Smooth muscle cell (in vitro differentiated cells): Measurements from ENCODE around the gene IFITM5. TPM values are rescaled to one million over a fixed set of nuclear protein-coding genes. Genes with fewer than 3 reads are reported as not detected.
A peak's percentile ranks its signal among the peaks of the same experiment; 100 is the strongest.
"Not testable (repeated sequence)": the region's sequence is repeated elsewhere in the genome, so short reads cannot be mapped to it uniquely, and the experiment has no call there.

Source experiments
- DNase-seq: peaks from one replicate; lab custom pipeline; 2025; ENCODE audit not compliant: unreplicated experiment; lab: John Stamatoyannopoulos, UW
- H2AFZ ChIP-seq: fragments of 200-600 bp; sonication (generic); 2 replicates; pipeline ENCODE4 v1.6.0; 2016; ENCODE audit warnings: antibody characterized with exemption, low read depth, mild to moderate bottlenecking
- H3F3A ChIP-seq: fragments of 200-600 bp; sonication (generic); 2 replicates; pipeline ENCODE4 v1.6.0; 2017; ENCODE audit warnings: antibody characterized with exemption, low read depth
- H3K27ac ChIP-seq: fragments of 200-600 bp; sonication (generic); 2 replicates; pipeline ENCODE4 v1.5.1; 2016; ENCODE audit warnings: low read depth, mild to moderate bottlenecking
- H3K27me3 ChIP-seq: fragments of 200-600 bp; sonication (generic); 2 replicates; pipeline ENCODE4 v1.6.1; 2016; ENCODE audit warnings: low read depth, mild to moderate bottlenecking
- H3K36me3 ChIP-seq: fragments of 200-600 bp; sonication (generic); 2 replicates; pipeline ENCODE4 v1.5.1; 2016; ENCODE audit warnings: low read depth
- H3K4me1 ChIP-seq: fragments of 200-600 bp; sonication (generic); 2 replicates; pipeline ENCODE4 v1.5.1; 2016; ENCODE audit warnings: low read depth
- H3K4me2 ChIP-seq: fragments of 200-600 bp; sonication (generic); 2 replicates; pipeline ENCODE4 v1.6.0; 2016; ENCODE audit warnings: mild to moderate bottlenecking
- H3K4me3 ChIP-seq: fragments of 200-600 bp; sonication (generic); 2 replicates; pipeline ENCODE4 v1.5.1; 2016; ENCODE audit warnings: mild to moderate bottlenecking
- H3K79me2 ChIP-seq: fragments of 200-600 bp; sonication (generic); 2 replicates; pipeline ENCODE4 v1.6.0; 2016; ENCODE audit warnings: low read depth, mild to moderate bottlenecking
- H3K9ac ChIP-seq: fragments of 200-600 bp; sonication (generic); 2 replicates; pipeline ENCODE4 v1.6.0; 2016; ENCODE audit warnings: low read depth
- H3K9me3 ChIP-seq: fragments of 200-600 bp; sonication (generic); replicated peaks from 2 replicates; pipeline ENCODE4 v1.5.1; 2016; ENCODE audit warnings: low read depth
- H4K20me1 ChIP-seq: fragments of 200-600 bp; sonication (generic); 2 replicates; pipeline ENCODE4 v1.6.0; 2016; ENCODE audit warnings: low read depth
- WGBS: methylation state at CpG from one replicate; pipeline ENCODE4 v1.1.7; 2016; ENCODE audit warnings: low lambda C conversion rate; 5-methylcytosine and 5-hydroxymethylcytosine counted together
- polyA plus RNA-seq: library from polyadenylated mRNA; unstranded; fragments of >200 nt; fragmentation: Nextera tagmentation; extraction: Ambion mirVana; gene quantifications from 2 replicates; pipeline ENCODE4 v1.2.1, GENCODE V29; 2016
- total RNA-seq: library from RNA; depleted of rRNA; stranded (reverse); fragments of >200 nt; gene quantifications from 2 replicates; pipeline ENCODE4 v1.2.3, GENCODE V29; 2014
- TF ChIP-seq, protein P1 (sequence below): fragments of 200-600 bp; sonication (generic); IDR thresholded peaks from 2 replicates; pipeline ENCODE4 v1.5.1; 2017; ENCODE audit warnings: borderline replicate concordance, mild to moderate bottlenecking, antibody characterized with exemption; ENCODE audit not compliant: insufficient read depth, poor library complexity, severe bottlenecking

Gene IFITM5
- total and polyA plus RNA-seq, 2 experiments from 2014 or later: not detected

DNA sequence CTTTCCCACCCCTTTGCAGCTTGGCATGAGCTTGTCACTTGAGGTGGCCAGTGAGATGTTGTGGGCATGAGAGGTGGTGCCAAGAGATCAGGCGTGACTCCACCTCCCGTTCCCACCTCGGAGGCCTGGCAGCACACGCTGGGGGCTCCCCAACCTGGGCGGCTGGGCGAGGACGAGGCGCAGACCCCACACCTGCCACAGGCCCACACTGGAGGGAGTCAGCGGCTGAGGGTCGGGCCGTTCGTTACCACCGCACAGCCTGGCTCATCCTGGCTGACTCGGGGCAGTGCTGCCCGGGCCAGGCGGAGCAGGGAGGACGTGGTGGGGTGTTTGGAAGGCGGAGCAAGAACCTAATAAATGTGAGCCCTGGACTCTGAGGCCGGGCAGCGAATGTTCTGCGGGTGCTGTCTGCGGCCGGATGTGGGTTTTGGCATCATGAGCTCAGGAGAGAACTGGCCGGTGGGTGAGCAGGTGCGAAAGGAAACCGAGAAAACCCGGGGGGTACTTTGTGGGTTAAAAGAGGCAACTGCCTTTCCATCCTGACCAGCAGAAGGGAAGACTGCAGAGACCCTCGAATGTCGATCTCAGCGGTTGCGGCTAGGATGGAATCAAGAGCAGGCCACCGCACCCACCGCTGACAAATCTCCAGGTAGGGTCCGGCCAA is 31.5 kb upstream of the IFITM5 start:
- Histone ChIP-seq H3K4me1 (peaks cover 32% of the 10 kb centered on the region), H3K4me3 (no peak overlapping the region), H3K36me3 (no peaks in the 10 kb centered on the region), H3K9me3 (no peaks in the 10 kb centered on the region), H2AFZ (no peak overlapping the region), H3K79me2 (peaks cover 4% of the 10 kb centered on the region), H3F3A (peaks cover 8% of the 10 kb centered on the region), H3K4me2 (no peak overlapping the region), H4K20me1 (no peaks in the 10 kb centered on the region), H3K9ac (no peak overlapping the region), H3K27me3 (no peaks in the 10 kb centered on the region), H3K27ac (no peak overlapping the region)
- no peak for DNase-seq
- WGBS: 95% methylated on average over 34 of the region's 34 CpGs
- TF ChIP-seq, protein P1, sequence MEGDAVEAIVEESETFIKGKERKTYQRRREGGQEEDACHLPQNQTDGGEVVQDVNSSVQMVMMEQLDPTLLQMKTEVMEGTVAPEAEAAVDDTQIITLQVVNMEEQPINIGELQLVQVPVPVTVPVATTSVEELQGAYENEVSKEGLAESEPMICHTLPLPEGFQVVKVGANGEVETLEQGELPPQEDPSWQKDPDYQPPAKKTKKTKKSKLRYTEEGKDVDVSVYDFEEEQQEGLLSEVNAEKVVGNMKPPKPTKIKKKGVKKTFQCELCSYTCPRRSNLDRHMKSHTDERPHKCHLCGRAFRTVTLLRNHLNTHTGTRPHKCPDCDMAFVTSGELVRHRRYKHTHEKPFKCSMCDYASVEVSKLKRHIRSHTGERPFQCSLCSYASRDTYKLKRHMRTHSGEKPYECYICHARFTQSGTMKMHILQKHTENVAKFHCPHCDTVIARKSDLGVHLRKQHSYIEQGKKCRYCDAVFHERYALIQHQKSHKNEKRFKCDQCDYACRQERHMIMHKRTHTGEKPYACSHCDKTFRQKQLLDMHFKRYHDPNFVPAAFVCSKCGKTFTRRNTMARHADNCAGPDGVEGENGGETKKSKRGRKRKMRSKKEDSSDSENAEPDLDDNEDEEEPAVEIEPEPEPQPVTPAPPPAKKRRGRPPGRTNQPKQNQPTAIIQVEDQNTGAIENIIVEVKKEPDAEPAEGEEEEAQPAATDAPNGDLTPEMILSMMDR: no peak

DNA sequence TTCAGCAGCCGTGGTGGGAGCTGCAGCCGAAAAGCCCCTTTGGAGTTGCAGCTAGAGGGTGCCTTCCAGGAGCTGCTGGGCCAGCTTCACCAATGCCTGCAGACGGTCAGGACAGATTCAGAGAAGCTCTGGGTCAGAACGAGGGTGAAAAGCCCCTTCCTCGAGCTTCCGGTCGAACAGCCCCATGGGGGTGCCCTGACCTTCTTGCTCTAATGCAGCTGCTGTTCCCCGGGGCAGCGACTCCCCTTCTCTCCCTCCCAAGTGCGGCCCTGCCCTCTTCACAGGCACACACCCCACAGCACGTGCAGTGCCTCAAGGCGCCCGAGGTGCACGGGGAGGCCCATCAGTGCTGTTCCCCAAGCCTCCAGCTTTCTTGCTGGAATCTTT is 31.0 kb upstream of the IFITM5 start:
- Histone ChIP-seq H3K36me3 (no peaks in the 10 kb centered on the region), H3K9ac (no peak overlapping the region), H4K20me1 (no peaks in the 10 kb centered on the region), H2AFZ (no peak overlapping the region), H3K27ac (no peak overlapping the region), H3K4me3 (no peak overlapping the region), H3K9me3 (no peaks in the 10 kb centered on the region), H3K4me1 (peaks cover 27% of the 10 kb centered on the region), H3K27me3 (no peaks in the 10 kb centered on the region), H3K4me2 (no peak overlapping the region), H3F3A (peaks cover 8% of the 10 kb centered on the region), H3K79me2 (peaks cover 4% of the 10 kb centered on the region)
- TF ChIP-seq, protein P1: no peak
- DNase-seq: no peak
- WGBS: 96% methylated on average over 14 of the region's 14 CpGs

DNA sequence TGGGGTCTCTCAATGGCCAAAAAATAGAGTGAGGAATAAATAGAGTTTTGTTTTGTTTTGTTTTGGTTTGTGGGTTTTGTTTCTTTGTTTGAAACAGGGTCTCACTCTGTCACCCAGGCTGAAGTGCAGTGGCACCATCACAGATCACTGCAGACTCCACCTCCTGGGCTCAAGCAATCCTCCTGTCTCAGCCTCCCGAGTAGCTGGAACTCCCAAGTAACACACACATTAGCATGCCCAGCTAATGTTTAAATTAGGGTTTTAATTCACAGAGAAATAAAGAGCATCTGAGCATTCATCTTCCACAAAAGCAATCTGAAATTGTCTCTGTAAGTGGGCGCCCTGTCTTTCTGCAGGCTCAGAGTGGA is 30.5 kb upstream of the IFITM5 start:
- 95% methylated on average over 2 of the region's 2 CpGs for WGBS
- no peak overlapping the region for H3K9ac ChIP-seq
- peaks cover 4% of the 10 kb centered on the region for H3K79me2 ChIP-seq
- peak overlapping the region; percentile 9 for H3K27ac ChIP-seq
- H3K4me3 ChIP-seq: no peak overlapping the region
- H3K9me3 ChIP-seq: no peaks in the 10 kb centered on the region
- H3K4me1 ChIP-seq: peaks cover 22% of the 10 kb centered on the region
- TF ChIP-seq, protein P1: no peak
- H3K4me2 ChIP-seq: no peak overlapping the region
- H3K36me3 ChIP-seq: no peaks in the 10 kb centered on the region
- DNase-seq: no peak
- no peaks in the 10 kb centered on the region for H4K20me1 ChIP-seq
- peaks cover 8% of the 10 kb centered on the region for H3F3A ChIP-seq
- no peak overlapping the region for H2AFZ ChIP-seq
- no peaks in the 10 kb centered on the region for H3K27me3 ChIP-seq

DNA sequence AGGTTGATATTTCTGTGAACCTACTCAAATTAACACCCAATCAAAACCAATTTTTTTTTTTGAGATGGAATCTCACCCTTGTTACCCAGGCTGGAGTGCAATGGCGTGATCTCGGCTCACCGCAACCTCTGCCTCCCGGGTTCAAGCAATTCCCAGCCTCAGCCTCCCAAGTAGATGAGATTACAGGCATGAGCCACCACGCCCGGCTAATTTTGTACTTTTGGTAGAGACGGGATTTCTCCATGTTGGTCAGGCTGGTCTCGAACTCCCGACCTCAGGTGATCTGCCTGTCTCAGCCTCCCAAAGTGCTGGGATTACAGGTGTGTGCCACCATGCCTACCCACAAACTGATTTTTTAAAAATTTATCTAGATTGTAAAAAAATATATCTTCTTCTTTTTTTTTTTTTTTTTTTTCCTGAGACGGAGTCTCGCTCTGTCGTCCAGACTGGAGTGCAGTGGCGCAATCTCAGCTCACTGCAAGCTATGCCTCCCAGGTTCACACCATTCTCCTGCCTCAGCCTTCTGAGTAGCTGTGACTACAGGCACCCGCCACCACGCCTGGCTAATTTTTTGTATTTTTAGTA is 29.3 kb upstream of the IFITM5 start:
- not testable (repeated sequence) for H3F3A ChIP-seq, DNase-seq, H3K4me3 ChIP-seq, H3K9ac ChIP-seq, H4K20me1 ChIP-seq, H3K4me1 ChIP-seq, H3K9me3 ChIP-seq, H3K36me3 ChIP-seq, H2AFZ ChIP-seq, H3K27me3 ChIP-seq, H3K79me2 ChIP-seq
- 81% methylated on average over 15 of the region's 15 CpGs for WGBS
- H3K4me2 ChIP-seq: peak overlapping the region; percentile 16
- H3K27ac ChIP-seq: peak overlapping the region; percentile 46
